GM23338 (cell line): Measurements from ENCODE around the gene LPP. TPM values are rescaled to one million over a fixed set of nuclear protein-coding genes. Genes with fewer than 3 reads are reported as not detected.

Experiments
- ATAC-seq: fragments of 200-7000 bp; cut with Tn5 transposase; 3 replicates; pipeline ENCODE4 v1.9.1; 2020
- DNase-seq: peaks from one replicate; pipeline ENCODE4 v3.0.0-alpha.2; 2015; ENCODE audit warnings: low spot score
- H2AFZ ChIP-seq: fragments of 200-600 bp; sonication (generic); 2 replicates; pipeline ENCODE4 v1.8.0; 2016; ENCODE audit warnings: antibody characterized with exemption, mild to moderate bottlenecking, moderate library complexity
- H3F3A ChIP-seq: fragments of 200-600 bp; sonication (generic); replicated peaks from 2 replicates; pipeline ENCODE4 v1.8.0; 2017; ENCODE audit warnings: antibody characterized with exemption, mixed run types, low read depth
- H3K27ac ChIP-seq: fragments of 200-600 bp; sonication (generic); 2 replicates; pipeline ENCODE4 v1.6.1; 2016; ENCODE audit warnings: low read depth
- H3K27me3 ChIP-seq: fragments of 200-600 bp; sonication (generic); 2 replicates; pipeline ENCODE4 v1.8.0; 2016; ENCODE audit warnings: mild to moderate bottlenecking, mixed run types, moderate library complexity; ENCODE audit not compliant: insufficient read depth
- H3K36me3 ChIP-seq: fragments of 200-600 bp; sonication (generic); 2 replicates; pipeline ENCODE4 v1.8.0; 2016; ENCODE audit warnings: mild to moderate bottlenecking; ENCODE audit not compliant: insufficient read depth
- H3K4me1 ChIP-seq: fragments of 200-600 bp; sonication (generic); 2 replicates; pipeline ENCODE4 v1.8.0; 2016; ENCODE audit warnings: mild to moderate bottlenecking, moderate library complexity; ENCODE audit not compliant: insufficient read depth
- H3K4me2 ChIP-seq: fragments of 200-600 bp; sonication (generic); 2 replicates; pipeline ENCODE4 v1.7.1; 2017; ENCODE audit warnings: mixed run types
- H3K4me3 ChIP-seq: fragments of 200-600 bp; sonication (generic); 2 replicates; pipeline ENCODE4 v1.6.1; 2016; ENCODE audit warnings: mixed run types
- H3K79me2 ChIP-seq: fragments of 200-600 bp; sonication (generic); replicated peaks from 2 replicates; pipeline ENCODE4 v1.8.0; 2017; ENCODE audit warnings: mild to moderate bottlenecking; ENCODE audit not compliant: insufficient read depth
- H3K9me2 ChIP-seq: fragments of 200-600 bp; sonication (generic); 2 replicates; pipeline ENCODE4 v1.8.0; 2017; ENCODE audit not compliant: insufficient read depth
- H4K20me1 ChIP-seq: fragments of 200-600 bp; sonication (generic); replicated peaks from 2 replicates; pipeline ENCODE4 v1.8.0; 2017; ENCODE audit warnings: mild to moderate bottlenecking; ENCODE audit not compliant: insufficient read depth
- H3K27ac Mint-ChIP-seq: 2 replicates; pipeline ENCODE4 v1.8.0; 2020; ENCODE audit warnings: inconsistent platforms, mild to moderate bottlenecking, moderate library complexity, mixed read lengths
- H3K27me3 Mint-ChIP-seq: 3 replicates; pipeline ENCODE4 v1.8.0; 2022; ENCODE audit warnings: low read depth, mild to moderate bottlenecking, moderate library complexity, mixed read lengths, inconsistent platforms; ENCODE audit not compliant: insufficient read depth, poor library complexity
- H3K36me3 Mint-ChIP-seq: 3 replicates; pipeline ENCODE4 v1.8.0; 2021; ENCODE audit warnings: low read depth, mild to moderate bottlenecking, inconsistent platforms, moderate library complexity, mixed read lengths
- H3K4me1 Mint-ChIP-seq: 3 replicates; pipeline ENCODE4 v1.8.0; 2020; ENCODE audit warnings: mild to moderate bottlenecking, inconsistent platforms, mixed read lengths
- H3K4me3 Mint-ChIP-seq: 3 replicates; pipeline ENCODE4 v1.8.0; 2021; ENCODE audit warnings: moderate library complexity, mild to moderate bottlenecking, inconsistent platforms, mixed read lengths
- H3K9me3 Mint-ChIP-seq: 3 replicates; pipeline ENCODE4 v1.8.0; 2020; ENCODE audit warnings: moderate library complexity, mild to moderate bottlenecking, inconsistent platforms, mixed read lengths
- CREB1 ChIP-seq: fragments of 250-450 bp; sonication (Bioruptor Pico); IDR thresholded peaks from 2 replicates; pipeline ENCODE4 v1.5.0; 2020; ENCODE audit warnings: low read depth, mild to moderate bottlenecking, moderate library complexity
- EZH2 ChIP-seq: fragments of 200-600 bp; sonication (generic); IDR thresholded peaks from one replicate; pipeline ENCODE4 v1.8.0; 2017; ENCODE audit warnings: antibody characterized with exemption, mild to moderate bottlenecking, low read depth; ENCODE audit not compliant: unreplicated experiment
- EZH2phosphoT487 ChIP-seq: fragments of 200-600 bp; sonication (generic); IDR thresholded peaks from one replicate; pipeline ENCODE4 v1.8.1; 2018; ENCODE audit warnings: antibody characterized with exemption; ENCODE audit not compliant: unreplicated experiment
- JUNB ChIP-seq: IDR thresholded peaks from one replicate; pipeline ENCODE4 v1.6.1; 2016; ENCODE audit warnings: antibody characterized with exemption; ENCODE audit not compliant: unreplicated experiment
- NANOG ChIP-seq: IDR thresholded peaks from 2 replicates; pipeline ENCODE4 v1.6.1; 2016; ENCODE audit warnings: antibody characterized with exemption, borderline replicate concordance
- REST ChIP-seq: IDR thresholded peaks from one replicate; pipeline ENCODE4 v1.6.1; 2018; ENCODE audit warnings: antibody characterized with exemption; ENCODE audit not compliant: unreplicated experiment
- STAT1 ChIP-seq: IDR thresholded peaks from one replicate; pipeline ENCODE4 v1.6.1; 2016; ENCODE audit warnings: antibody characterized with exemption; ENCODE audit not compliant: unreplicated experiment
- ZNF114 ChIP-seq: fragments of 250-450 bp; sonication (Bioruptor Pico); IDR thresholded peaks from 2 replicates; pipeline ENCODE4 v1.5.0; 2020; ENCODE audit warnings: mild to moderate bottlenecking, moderate library complexity
- ZNF331 ChIP-seq: fragments of 250-450 bp; sonication (Bioruptor Pico); IDR thresholded peaks from 2 replicates; pipeline ENCODE4 v1.5.0; 2020; ENCODE audit warnings: low read depth, mild to moderate bottlenecking, moderate library complexity
- polyA plus RNA-seq: library from polyadenylated mRNA; unstranded; fragments of >200 nt; fragmentation: Nextera tagmentation; extraction: Ambion mirVana; gene quantifications from 2 replicates; pipeline ENCODE4 v1.2.1, GENCODE V29; 2016
- total RNA-seq: library from RNA; depleted of rRNA; stranded (reverse); fragments of >200 nt; shearing (Covaris generic); gene quantifications from 2 replicates; pipeline ENCODE4 v1.2.3, GENCODE V29; 2014
- TF ChIP-seq, protein P1 (sequence below), 2 experiments: fragments of 200-600 bp in 1 of 2; sonication (generic) in 1 of 2; conservative IDR thresholded peaks; 2 replicates each; pipeline versions ENCODE4 v1.5.1 to v1.6.1; 2016 to 2017; ENCODE audit warnings: antibody characterized with exemption in 2 of 2, low read depth in 2 of 2, mild to moderate bottlenecking in 2 of 2, moderate library complexity in 1 of 2
- TF ChIP-seq, protein P2 (sequence below): IDR thresholded peaks from 2 replicates; pipeline ENCODE4 v1.6.1; 2016; ENCODE audit warnings: antibody characterized with exemption

LPP gene
- total and polyA plus RNA-seq, 2 experiments from 2014 or later = 23.0 to 35.2 TPM

DNA sequence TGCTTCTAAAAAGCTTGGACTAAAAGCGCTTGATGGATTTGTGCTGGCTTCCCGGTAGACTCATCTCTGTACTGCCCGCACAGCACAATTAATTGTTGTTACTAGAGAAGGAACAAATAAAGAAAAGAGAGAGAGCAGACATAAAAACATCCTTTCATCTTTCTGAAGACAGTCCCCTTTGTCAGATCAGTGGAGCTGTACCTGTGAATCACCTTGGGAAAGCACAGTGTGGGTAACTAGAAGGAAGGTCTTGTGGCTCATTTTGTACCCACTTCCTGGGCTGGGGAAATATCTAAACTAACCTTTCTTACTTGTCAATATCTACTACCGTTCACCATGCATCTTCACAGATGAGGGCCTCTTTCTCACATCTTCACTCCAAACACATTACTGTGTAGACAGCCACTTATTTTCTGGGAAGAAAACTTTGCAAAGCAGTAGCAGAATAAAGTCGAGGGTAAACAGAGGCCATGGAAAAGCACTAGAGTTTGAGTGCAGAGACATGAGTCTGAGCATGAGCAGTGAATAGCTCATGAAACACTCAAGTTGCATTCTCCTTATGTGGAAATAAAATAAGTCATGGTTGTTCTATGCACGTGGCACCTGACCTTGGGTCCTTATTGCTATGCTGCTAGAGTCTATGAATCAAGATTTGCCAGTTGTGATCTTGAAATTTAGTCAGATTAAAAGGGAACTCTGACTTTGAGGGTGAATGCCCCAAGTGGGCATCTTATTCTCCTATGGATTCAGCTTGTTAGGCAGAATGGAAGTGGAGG lies 169.3 kb downstream of the LPP start:
- no peak overlapping the region for H3K4me3 Mint-ChIP-seq
- no peaks in the 10 kb centered on the region; the same call in 1 of the 2 replicates for H3F3A ChIP-seq
- H3K4me1 Mint-ChIP-seq = peaks cover 2% of the 10 kb centered on the region; the same call in 1 of the 3 replicates
- ATAC-seq (no peak), DNase-seq (no peak)
- no peaks in the 10 kb centered on the region for H3K9me3 Mint-ChIP-seq
- H3K4me2 ChIP-seq = no peak overlapping the region
- H3K36me3 ChIP-seq = no peaks in the 10 kb centered on the region
- H3K79me2 ChIP-seq = no peaks in the 10 kb centered on the region; the same call in 1 of the 2 replicates
- no peaks in the 10 kb centered on the region for H3K27me3 ChIP-seq
- H4K20me1 ChIP-seq = no peaks in the 10 kb centered on the region
- no peaks in the 10 kb centered on the region for H3K36me3 Mint-ChIP-seq
- H3K4me3 ChIP-seq = no peak overlapping the region
- no peaks in the 10 kb centered on the region for H3K4me1 ChIP-seq
- H3K27ac ChIP-seq = no peak overlapping the region
- H3K27ac Mint-ChIP-seq = no peak overlapping the region
- peaks cover 5% of the 10 kb centered on the region; the same call in 1 of the 2 replicates for H3K9me2 ChIP-seq
- H3K27me3 Mint-ChIP-seq = peaks cover 2% of the 10 kb centered on the region
- H2AFZ ChIP-seq = no peak overlapping the region
- TF ChIP-seq EZH2 (no peak), ZNF331 (no peak), REST (no peak), CREB1 (CRISPR knock-in tag) (no peak), NANOG (no peak), STAT1 (no peak), EZH2phosphoT487 (no peak), JUNB (no peak), ZNF114 (CRISPR knock-in tag) (no peak)
- TF ChIP-seq, protein P1, sequence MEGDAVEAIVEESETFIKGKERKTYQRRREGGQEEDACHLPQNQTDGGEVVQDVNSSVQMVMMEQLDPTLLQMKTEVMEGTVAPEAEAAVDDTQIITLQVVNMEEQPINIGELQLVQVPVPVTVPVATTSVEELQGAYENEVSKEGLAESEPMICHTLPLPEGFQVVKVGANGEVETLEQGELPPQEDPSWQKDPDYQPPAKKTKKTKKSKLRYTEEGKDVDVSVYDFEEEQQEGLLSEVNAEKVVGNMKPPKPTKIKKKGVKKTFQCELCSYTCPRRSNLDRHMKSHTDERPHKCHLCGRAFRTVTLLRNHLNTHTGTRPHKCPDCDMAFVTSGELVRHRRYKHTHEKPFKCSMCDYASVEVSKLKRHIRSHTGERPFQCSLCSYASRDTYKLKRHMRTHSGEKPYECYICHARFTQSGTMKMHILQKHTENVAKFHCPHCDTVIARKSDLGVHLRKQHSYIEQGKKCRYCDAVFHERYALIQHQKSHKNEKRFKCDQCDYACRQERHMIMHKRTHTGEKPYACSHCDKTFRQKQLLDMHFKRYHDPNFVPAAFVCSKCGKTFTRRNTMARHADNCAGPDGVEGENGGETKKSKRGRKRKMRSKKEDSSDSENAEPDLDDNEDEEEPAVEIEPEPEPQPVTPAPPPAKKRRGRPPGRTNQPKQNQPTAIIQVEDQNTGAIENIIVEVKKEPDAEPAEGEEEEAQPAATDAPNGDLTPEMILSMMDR (conservative IDR thresholded peaks at IDR 0.05; ENCODE audit: low read depth in 2 of 2) = no peak
- TF ChIP-seq, protein P2, sequence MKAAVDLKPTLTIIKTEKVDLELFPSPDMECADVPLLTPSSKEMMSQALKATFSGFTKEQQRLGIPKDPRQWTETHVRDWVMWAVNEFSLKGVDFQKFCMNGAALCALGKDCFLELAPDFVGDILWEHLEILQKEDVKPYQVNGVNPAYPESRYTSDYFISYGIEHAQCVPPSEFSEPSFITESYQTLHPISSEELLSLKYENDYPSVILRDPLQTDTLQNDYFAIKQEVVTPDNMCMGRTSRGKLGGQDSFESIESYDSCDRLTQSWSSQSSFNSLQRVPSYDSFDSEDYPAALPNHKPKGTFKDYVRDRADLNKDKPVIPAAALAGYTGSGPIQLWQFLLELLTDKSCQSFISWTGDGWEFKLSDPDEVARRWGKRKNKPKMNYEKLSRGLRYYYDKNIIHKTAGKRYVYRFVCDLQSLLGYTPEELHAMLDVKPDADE = no peak
